GM12878 (cell line): Measurements from ENCODE around the gene SYNDIG1. TPM values are rescaled to one million over a fixed set of nuclear protein-coding genes. Genes with fewer than 3 reads are reported as not detected.

ENCODE experiments used
- ATAC-seq: fragments of 200-7000 bp; cut with Tn5 transposase; 3 replicates; pipeline ENCODE4 v1.9.1; 2020; ENCODE audit warnings: mild to moderate bottlenecking, moderate library complexity
- BruUV-seq: library from RNA; stranded (reverse); fragments of 400-500 nt; replicated peaks from 2 replicates; lab custom pipeline; 2021; lab: Mats Ljungman, UMichigan
- CTCF ChIA-PET: fragments of 300-600 bp; sonication (Branson Sonifier 250); formaldehyde crosslinking; extraction: SDS; loops from one replicate; lab custom pipeline; 2021; ENCODE audit warnings: inconsistent platforms; lab: Yijun Ruan, JAX
- POLR2A ChIA-PET: fragments of 350-600 bp; formaldehyde crosslinking; extraction: SDS; loops from one replicate; lab custom pipeline; 2021; ENCODE audit warnings: inconsistent platforms; lab: Charles Lee
- RAD21 ChIA-PET: fragments of 300-600 bp; sonication (Branson Sonifier 250); formaldehyde crosslinking; loops from one replicate; lab custom pipeline; 2023; ENCODE audit warnings: antibody characterized with exemption; ENCODE audit not compliant: unreplicated experiment; lab: Charles Lee
- SMC1A ChIA-PET: fragments of 300-600 bp; sonication (Branson Sonifier 250); formaldehyde crosslinking; loops from one replicate; lab custom pipeline; 2023; ENCODE audit not compliant: unreplicated experiment, uncharacterized antibody; lab: Charles Lee
- DNase-seq: peaks from one replicate; pipeline ENCODE4 v3.0.0-alpha.2; 2011; ENCODE audit warnings: low read depth, low spot score
- FAIRE-seq: peaks from 3 replicates; lab custom pipeline; 2011; peaks lifted over from hg19 to GRCh38; lab: Jason Lieb, UNC
- H2AFZ ChIP-seq: 2 replicates; pipeline ENCODE4 v1.6.0; 2011; ENCODE audit warnings: low read depth, low read length, control low read depth; ENCODE audit not compliant: control insufficient read depth
- H3K27ac ChIP-seq: 2 replicates; pipeline ENCODE4 v1.5.1; 2011; ENCODE audit warnings: control low read depth; ENCODE audit not compliant: control insufficient read depth, insufficient read depth
- H3K27me3 ChIP-seq, 2 experiments: replicated peaks in 1 of 2; 2 replicates each; pipeline versions ENCODE4 v1.6.0 to v1.6.1; 2011; ENCODE audit warnings: low read length in 1 of 2; ENCODE audit not compliant: control insufficient read depth in 2 of 2, insufficient read depth in 2 of 2
- H3K36me3 ChIP-seq, 2 experiments: 2 replicates each; pipeline ENCODE4 v1.5.1; 2011; ENCODE audit warnings: low read length in 1 of 2; ENCODE audit not compliant: control insufficient read depth in 2 of 2, insufficient read depth in 2 of 2
- H3K4me1 ChIP-seq: 2 replicates; pipeline ENCODE4 v1.6.1; 2011; ENCODE audit warnings: mild to moderate bottlenecking, low read length, moderate library complexity, mixed read lengths; ENCODE audit not compliant: control insufficient read depth, insufficient read depth
- H3K4me2 ChIP-seq: 2 replicates; pipeline ENCODE4 v1.6.0; 2011; ENCODE audit warnings: control low read depth; ENCODE audit not compliant: control insufficient read depth, insufficient read depth
- H3K4me3 ChIP-seq: fragments of 200-600 bp; sonication (generic); 2 replicates; pipeline ENCODE4 v1.5.1; 2016
- H3K79me2 ChIP-seq: 2 replicates; pipeline ENCODE4 v1.6.0; 2011; ENCODE audit warnings: low read length; ENCODE audit not compliant: control insufficient read depth, insufficient read depth
- H3K9ac ChIP-seq: 2 replicates; pipeline ENCODE4 v1.8.0; 2011; ENCODE audit warnings: low read length, control low read depth, mixed read lengths; ENCODE audit not compliant: control insufficient read depth, insufficient read depth
- H3K9me3 ChIP-seq: replicated peaks from 3 replicates; pipeline ENCODE4 v1.5.1; 2011; ENCODE audit warnings: mild to moderate bottlenecking, low read length; ENCODE audit not compliant: control insufficient read depth, insufficient read depth
- H4K20me1 ChIP-seq: 2 replicates; pipeline ENCODE4 v1.6.0; 2011; ENCODE audit not compliant: control insufficient read depth, insufficient read depth
- ATF7 ChIP-seq: fragments of 450-650 bp; IDR thresholded peaks from 2 replicates; pipeline ENCODE4 v1.6.1; 2016; ENCODE audit warnings: low read depth, mild to moderate bottlenecking
- BACH1 ChIP-seq: fragments of 450-650 bp; IDR thresholded peaks from 2 replicates; pipeline ENCODE4 v1.6.1; 2017; ENCODE audit warnings: mild to moderate bottlenecking, borderline replicate concordance
- EED ChIP-seq: sonication (generic); IDR thresholded peaks from 2 replicates; pipeline ENCODE4 v1.6.1; 2016; ENCODE audit warnings: antibody characterized with exemption, low read depth
- EZH2 ChIP-seq: IDR thresholded peaks from 2 replicates; pipeline ENCODE4 v1.6.1; 2012; ENCODE audit warnings: low read depth, mild to moderate bottlenecking, control low read depth, inconsistent platforms, low read length, borderline replicate concordance; ENCODE audit not compliant: control insufficient read depth
- IKZF1 ChIP-seq: fragments of 450-650 bp; conservative IDR thresholded peaks from 2 replicates; pipeline ENCODE4 v1.6.1; 2017; ENCODE audit warnings: antibody characterized with exemption, mild to moderate bottlenecking
- IRF5 ChIP-seq: fragments of 450-650 bp; IDR thresholded peaks from 2 replicates; pipeline ENCODE4 v1.6.1; 2017; ENCODE audit warnings: borderline replicate concordance
- MTA3 ChIP-seq: IDR thresholded peaks from 2 replicates; pipeline ENCODE4 v1.6.1; 2012; ENCODE audit warnings: low read length, inconsistent platforms, borderline replicate concordance
- NBN ChIP-seq: fragments of 450-650 bp; IDR thresholded peaks from 2 replicates; pipeline ENCODE4 v1.6.1; 2016
- NR2C1 ChIP-seq: fragments of 450-650 bp; IDR thresholded peaks from 2 replicates; pipeline ENCODE4 v1.6.1; 2017; ENCODE audit warnings: antibody characterized with exemption, mild to moderate bottlenecking, moderate library complexity
- RAD51 ChIP-seq: fragments of 450-650 bp; IDR thresholded peaks from 2 replicates; pipeline ENCODE4 v1.6.1; 2016; ENCODE audit warnings: moderate library complexity, mild to moderate bottlenecking, inconsistent platforms
- RBBP5 ChIP-seq: fragments of 200-600 bp; sonication (generic); conservative IDR thresholded peaks from 2 replicates; pipeline ENCODE4 v1.6.1; 2016
- RELB ChIP-seq: fragments of 450-650 bp; IDR thresholded peaks from 2 replicates; pipeline ENCODE4 v1.6.1; 2017; ENCODE audit warnings: low read depth, mild to moderate bottlenecking, moderate library complexity
- SREBF1 ChIP-seq: IDR thresholded peaks from 2 replicates; pipeline ENCODE4 v1.6.1; 2012; ENCODE audit warnings: mild to moderate bottlenecking, low read length
- SUPT20H ChIP-seq: IDR thresholded peaks from 2 replicates; pipeline ENCODE4 v1.6.1; 2011; ENCODE audit warnings: low read depth, mild to moderate bottlenecking, low read length, moderate library complexity, borderline replicate concordance; ENCODE audit not compliant: control insufficient read depth
- SUZ12 ChIP-seq: fragments of 200-600 bp; sonication (generic); IDR thresholded peaks from one replicate; pipeline ENCODE4 v1.6.1; 2018; ENCODE audit warnings: antibody characterized with exemption, mild to moderate bottlenecking; ENCODE audit not compliant: unreplicated experiment
- TAF1 ChIP-seq: IDR thresholded peaks from 2 replicates; pipeline ENCODE4 v1.6.1; 2011; ENCODE audit warnings: mild to moderate bottlenecking, low read depth, low read length, borderline replicate concordance
- TBL1XR1 ChIP-seq: IDR thresholded peaks from 2 replicates; pipeline ENCODE4 v1.6.1; 2012; ENCODE audit warnings: low read depth, low read length, improper control_type of control experiment
- YBX1 ChIP-seq: fragments of 450-650 bp; IDR thresholded peaks from 2 replicates; pipeline ENCODE4 v1.6.1; 2016; ENCODE audit warnings: antibody characterized with exemption
- ZNF622 ChIP-seq: fragments of 450-650 bp; IDR thresholded peaks from 2 replicates; pipeline ENCODE4 v1.6.1; 2017; ENCODE audit warnings: mild to moderate bottlenecking, inconsistent platforms
- WGBS: methylation state at CpG from one replicate; pipeline ENCODE4 v1.1.6; 2016; ENCODE audit warnings: low lambda C conversion rate; ENCODE audit not compliant: insufficient replicate concordance, insufficient coverage; ENCODE audit errors: missing lambda C conversion rate; 5-methylcytosine and 5-hydroxymethylcytosine counted together
- in situ Hi-C: fragments of 300-500 bp; cut with MboI; formaldehyde crosslinking; loops from 9 replicates; pipeline ENCODE4 v1.14.3; 2018; ENCODE audit warnings: mixed read lengths
- intact Hi-C: fragments of 100-400 bp; cut with micrococcal nuclease; formaldehyde crosslinking; loops from one replicate; pipeline ENCODE4 v1.14.2; 2022; ENCODE audit not compliant: unreplicated experiment
- polyA plus RNA-seq, 11 experiments: library from polyadenylated mRNA; depleted of rRNA in 4 of 11; unstranded in 6 of 11; stranded (reverse) in 5 of 11; fragments of >200 nt; fragmentation: Nextera tagmentation in 4 of 11; fragmentation: Illumina TruSeq in 1 of 11; extraction: Ambion mirVana in 4 of 11; extraction: Trizol in 1 of 11; gene quantifications; 1 replicate in 1 of 11; 2 replicates in 10 of 11; pipeline versions ENCODE4 v1.2.1 to v1.2.3, GENCODE V29; 2011 to 2016; ENCODE audit warnings: inconsistent platforms in 2 of 11, missing spikeins in 2 of 11, low read depth in 1 of 11
- total RNA-seq, 4 experiments: library from RNA; depleted of rRNA in 3 of 4; stranded (reverse); fragments of >200 nt in 3 of 4; fragmentation: Illumina TruSeq in 1 of 4; extraction: Trizol in 1 of 4; gene quantifications; 2 replicates each; pipeline versions ENCODE4 v1.2.1 to v1.2.3, GENCODE V29; 2013 to 2021
- TF ChIP-seq, protein P1 (sequence below): IDR thresholded peaks from 2 replicates; pipeline ENCODE4 v1.6.1; 2011; ENCODE audit warnings: low read depth, low read length, improper control_type of control experiment, borderline replicate concordance
- TF ChIP-seq, protein P2 (sequence below): IDR thresholded peaks from 2 replicates; pipeline ENCODE4 v1.6.1; 2011; ENCODE audit warnings: mild to moderate bottlenecking, low read depth, low read length, moderate library complexity; ENCODE audit not compliant: insufficient replicate concordance

SYNDIG1 gene
- total and polyA plus RNA-seq, 10 of the 15 experiments (the other 5 are each of a cell fraction or from before 2014, with no cell fraction given), result not detected

GRCh38 chr20:24668384-24668702 lies 198.9 kb downstream of the SYNDIG1 start (continued):
- no peak for TF ChIP-seq NBN
- no peak for TF ChIP-seq MTA3
- TF ChIP-seq TAF1, result no peak

GRCh38 chr20:24668791-24669190 lies 199.4 kb downstream of the SYNDIG1 start:
- WGBS, result 17% methylated on average over 5 of the region's 5 CpGs
- POLR2A ChIA-PET, result no interaction called here
- no peaks in the 10 kb centered on the region for H3K79me2 ChIP-seq
- H3K27ac ChIP-seq, result no peak overlapping the region
- intact Hi-C loops (no loop called here), in situ Hi-C loops (no loop called here)
- FAIRE-seq, result no peak
- SMC1A ChIA-PET, result no interaction called here
- H3K9me3 ChIP-seq, result no peaks in the 10 kb centered on the region
- no peak overlapping the region for H3K4me3 ChIP-seq
- H3K27me3 ChIP-seq, result peaks cover 0 to 2% of the 10 kb centered on the region in 2 experiments; a peak in 2 of 4 replicates
- DNase-seq, result no peak
- H4K20me1 ChIP-seq, result no peaks in the 10 kb centered on the region
- H3K4me2 ChIP-seq, result no peak overlapping the region
- no peaks in the 10 kb centered on the region for H3K36me3 ChIP-seq
- CTCF ChIA-PET, result no interaction called here
- no TSS peak for BruUV-seq
- no peak overlapping the region for H2AFZ ChIP-seq
- no peaks in the 10 kb centered on the region for H3K4me1 ChIP-seq
- ATAC-seq, result no peak
- RAD21 ChIA-PET, result no interaction called here
- H3K9ac ChIP-seq, result no peak overlapping the region
- TF ChIP-seq BACH1, result no peak
- TF ChIP-seq NR2C1, result no peak
- TF ChIP-seq YBX1, result no peak
- no peak for TF ChIP-seq SUPT20H
- no peak for TF ChIP-seq ZNF622
- no peak for TF ChIP-seq MTA3
- no peak for TF ChIP-seq RAD51
- TF ChIP-seq, protein P1, sequence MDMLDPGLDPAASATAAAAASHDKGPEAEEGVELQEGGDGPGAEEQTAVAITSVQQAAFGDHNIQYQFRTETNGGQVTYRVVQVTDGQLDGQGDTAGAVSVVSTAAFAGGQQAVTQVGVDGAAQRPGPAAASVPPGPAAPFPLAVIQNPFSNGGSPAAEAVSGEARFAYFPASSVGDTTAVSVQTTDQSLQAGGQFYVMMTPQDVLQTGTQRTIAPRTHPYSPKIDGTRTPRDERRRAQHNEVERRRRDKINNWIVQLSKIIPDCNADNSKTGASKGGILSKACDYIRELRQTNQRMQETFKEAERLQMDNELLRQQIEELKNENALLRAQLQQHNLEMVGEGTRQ, result no peak
- TF ChIP-seq IRF5, result no peak
- TF ChIP-seq IKZF1, result no peak
- no peak for TF ChIP-seq SUZ12
- TF ChIP-seq EZH2, result no peak
- TF ChIP-seq EED, result no peak
- TF ChIP-seq SREBF1, result no peak
- no peak for TF ChIP-seq RELB
- no peak for TF ChIP-seq RBBP5
- no peak for TF ChIP-seq ATF7
- TF ChIP-seq, protein P2, sequence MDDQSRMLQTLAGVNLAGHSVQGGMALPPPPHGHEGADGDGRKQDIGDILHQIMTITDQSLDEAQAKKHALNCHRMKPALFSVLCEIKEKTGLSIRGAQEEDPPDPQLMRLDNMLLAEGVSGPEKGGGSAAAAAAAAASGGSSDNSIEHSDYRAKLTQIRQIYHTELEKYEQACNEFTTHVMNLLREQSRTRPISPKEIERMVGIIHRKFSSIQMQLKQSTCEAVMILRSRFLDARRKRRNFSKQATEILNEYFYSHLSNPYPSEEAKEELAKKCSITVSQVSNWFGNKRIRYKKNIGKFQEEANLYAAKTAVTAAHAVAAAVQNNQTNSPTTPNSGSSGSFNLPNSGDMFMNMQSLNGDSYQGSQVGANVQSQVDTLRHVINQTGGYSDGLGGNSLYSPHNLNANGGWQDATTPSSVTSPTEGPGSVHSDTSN, result no peak
- TF ChIP-seq TBL1XR1, result no peak
